Keratinocyte (primary cell): ENCODE measurements around the gene RPL23. TPM values are rescaled to one million over a fixed set of nuclear protein-coding genes. Genes with fewer than 3 reads are reported as not detected.

ENCODE experiments used
- DNase-seq: peaks from one replicate; pipeline ENCODE4 v3.0.0-alpha.2; 2011; ENCODE audit warnings: low read depth, missing footprints, low spot score
- FAIRE-seq: peaks from 2 replicates; lab custom pipeline; 2011; peaks lifted over from hg19 to GRCh38; lab: Jason Lieb, UNC
- H2AFZ ChIP-seq: 2 replicates; pipeline ENCODE4 v1.6.0; 2012; ENCODE audit warnings: low read length, control low read depth, inconsistent platforms; ENCODE audit not compliant: control insufficient read depth
- H3K27ac ChIP-seq: 2 replicates; pipeline ENCODE4 v1.5.1; 2011; ENCODE audit warnings: low read length; ENCODE audit not compliant: control insufficient read depth, insufficient read depth
- H3K27me3 ChIP-seq: 3 replicates; pipeline ENCODE4 v1.6.0; 2011; ENCODE audit warnings: low read length; ENCODE audit not compliant: control insufficient read depth, insufficient read depth; ENCODE audit errors: extremely low read depth
- H3K36me3 ChIP-seq, 2 experiments: 2 replicates in 1 of 2; 3 replicates in 1 of 2; pipeline ENCODE4 v1.5.1; 2011; ENCODE audit warnings: low read length in 2 of 2, mild to moderate bottlenecking in 1 of 2; ENCODE audit not compliant: control insufficient read depth in 2 of 2, insufficient read depth in 2 of 2; ENCODE audit errors: extremely low read depth in 1 of 2
- H3K4me1 ChIP-seq: 3 replicates; pipeline ENCODE4 v1.5.1; 2011; ENCODE audit warnings: low read length; ENCODE audit not compliant: control insufficient read depth, insufficient read depth; ENCODE audit errors: extremely low read depth
- H3K4me2 ChIP-seq: 3 replicates; pipeline ENCODE4 v1.6.0; 2011; ENCODE audit warnings: low read depth, low read length; ENCODE audit not compliant: control insufficient read depth, insufficient read depth; ENCODE audit errors: extremely low read depth
- H3K4me3 ChIP-seq, 3 experiments: fragments of 200-600 bp in 1 of 3; sonication (generic) in 1 of 3; 2 replicates in 2 of 3; 3 replicates in 1 of 3; pipeline ENCODE4 v1.5.1; 2011 to 2016; ENCODE audit warnings: low read length in 3 of 3, mild to moderate bottlenecking in 3 of 3, control low read depth in 2 of 3, inconsistent platforms in 1 of 3, low read depth in 1 of 3, mixed read lengths in 1 of 3, mixed run types in 1 of 3, moderate library complexity in 1 of 3; ENCODE audit not compliant: control insufficient read depth in 2 of 3, insufficient read depth in 2 of 3; ENCODE audit errors: extremely low read depth in 1 of 3
- H3K79me2 ChIP-seq: 2 replicates; pipeline ENCODE4 v1.6.0; 2012; ENCODE audit warnings: low read length; ENCODE audit not compliant: control insufficient read depth, insufficient read depth
- H3K9ac ChIP-seq: 3 replicates; pipeline ENCODE4 v1.6.0; 2011; ENCODE audit warnings: low read length; ENCODE audit not compliant: control insufficient read depth, insufficient read depth; ENCODE audit errors: extremely low read depth
- H3K9me1 ChIP-seq: 3 replicates; pipeline ENCODE4 v1.6.0; 2011; ENCODE audit warnings: low read length; ENCODE audit not compliant: control insufficient read depth, insufficient read depth; ENCODE audit errors: extremely low read depth
- H3K9me3 ChIP-seq: 2 replicates; pipeline ENCODE4 v1.5.1; 2012; ENCODE audit warnings: low read depth, low read length; ENCODE audit not compliant: control insufficient read depth
- H4K20me1 ChIP-seq: 3 replicates; pipeline ENCODE4 v1.6.0; 2011; ENCODE audit warnings: low read length; ENCODE audit not compliant: control insufficient read depth, insufficient read depth; ENCODE audit errors: extremely low read depth
- EZH2 ChIP-seq: IDR thresholded peaks from one replicate; pipeline ENCODE4 v1.6.1; 2012; ENCODE audit warnings: inconsistent platforms, mild to moderate bottlenecking, low read length, moderate library complexity
- dilution Hi-C: fragments of 300-500 bp; cut with MboI; formaldehyde crosslinking; loops from one replicate; pipeline ENCODE4 v1.7.0; 2020; ENCODE audit warnings: low sequenced_read_pairs; ENCODE audit not compliant: extremely low pct_ligation_motif_present
- polyA plus RNA-seq, 5 experiments: library from polyadenylated mRNA; depleted of rRNA in 3 of 5; stranded (reverse) in 3 of 5; stranded (forward) in 1 of 5; unstranded in 1 of 5; fragments of >200 nt; gene quantifications; 1 replicate in 1 of 5; 2 replicates in 3 of 5; 3 replicates in 1 of 5; pipeline versions ENCODE4 v1.2.1 to v1.2.3, GENCODE V29; 2011 to 2012; ENCODE audit warnings: missing spikeins in 2 of 5, low read depth in 1 of 5, low replicate concordance in 1 of 5
- TF ChIP-seq, protein P1 (sequence below), 3 experiments: IDR thresholded peaks in 1 of 3; conservative IDR thresholded peaks in 1 of 3; optimal IDR thresholded peaks in 1 of 3; 2 replicates in 2 of 3; 3 replicates in 1 of 3; pipeline versions ENCODE3 to v1.5.1; 2011; ENCODE audit warnings: low read length in 3 of 3, mild to moderate bottlenecking in 3 of 3, moderate library complexity in 2 of 3, control low read depth in 1 of 3, inconsistent platforms in 1 of 3; ENCODE audit not compliant: insufficient read depth in 2 of 3; ENCODE audit errors: extremely low read depth in 1 of 3

RPL23 gene
- polyA plus RNA-seq, 1 donor (not counting 4 experiments of a cell fraction or from before 2014, with no cell fraction given): 2,966 TPM

DNA sequence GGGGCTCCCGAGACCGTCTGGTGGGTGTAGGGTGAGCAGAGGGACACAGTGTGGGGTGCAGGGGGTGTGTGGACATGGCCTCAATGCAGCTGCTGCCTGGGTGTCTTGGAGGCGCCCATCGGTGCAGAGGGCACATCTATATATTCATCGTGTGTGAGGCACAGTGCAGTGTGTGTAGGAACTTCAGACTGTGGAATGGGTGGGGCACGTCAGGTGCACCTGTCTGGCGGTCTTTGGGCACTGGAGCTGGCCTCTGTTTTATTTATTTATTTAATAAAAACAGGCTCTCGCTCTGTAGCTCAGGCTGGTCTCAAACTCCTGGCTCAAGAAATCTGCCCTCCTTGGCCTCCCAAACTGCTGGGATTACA, 33.1 kb upstream of the RPL23 start:
- dilution Hi-C loops: no loop called here
- no peak for FAIRE-seq

DNA sequence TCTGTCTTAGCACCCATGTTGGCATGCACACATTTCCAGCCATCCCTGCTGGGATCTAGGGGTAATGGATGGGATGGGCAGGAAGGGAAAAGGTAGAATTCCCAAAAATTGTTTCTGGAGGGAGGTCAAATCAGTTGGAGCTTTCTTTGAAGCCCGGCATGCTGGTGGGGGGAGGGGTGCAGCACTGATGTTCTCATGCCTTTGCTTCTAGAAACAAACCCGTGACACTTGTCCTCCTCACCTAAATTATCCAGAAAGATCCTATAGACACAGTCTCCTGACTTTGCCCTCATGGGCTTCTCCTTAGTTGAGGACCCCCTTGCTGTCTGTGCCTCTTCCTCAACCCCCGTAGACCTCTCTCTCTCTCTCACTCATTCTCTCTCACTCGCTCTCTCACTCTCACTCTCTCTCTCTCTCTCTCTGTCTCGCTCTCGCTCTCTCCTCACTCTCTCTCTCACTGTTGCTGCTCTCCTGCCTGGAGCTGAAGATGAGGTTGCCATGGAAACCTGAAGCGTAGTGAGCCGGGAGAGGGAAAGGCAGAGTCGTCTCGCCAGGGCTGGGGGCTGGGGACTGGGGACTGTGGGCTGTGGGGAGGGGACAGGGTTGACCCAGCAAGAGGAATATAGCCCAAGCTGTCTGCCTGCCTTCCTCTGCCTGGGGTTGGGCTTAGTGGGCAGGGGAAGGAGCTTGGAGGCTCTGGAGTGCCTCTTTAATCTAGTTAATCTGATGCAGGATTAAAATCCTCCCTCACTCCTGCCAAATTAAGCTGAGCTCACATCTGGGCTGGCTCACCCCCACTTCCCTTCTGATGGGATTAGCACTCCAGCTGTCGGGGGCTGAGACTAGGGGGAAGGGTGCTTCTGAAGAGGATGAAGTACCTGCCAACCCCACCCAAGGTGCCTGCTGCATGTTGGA, 32.5 kb upstream of the RPL23 start:
- H2AFZ ChIP-seq: no peak overlapping the region
- FAIRE-seq (no peak), DNase-seq (no peak)
- TF ChIP-seq EZH2: no peak
- TF ChIP-seq, protein P1, sequence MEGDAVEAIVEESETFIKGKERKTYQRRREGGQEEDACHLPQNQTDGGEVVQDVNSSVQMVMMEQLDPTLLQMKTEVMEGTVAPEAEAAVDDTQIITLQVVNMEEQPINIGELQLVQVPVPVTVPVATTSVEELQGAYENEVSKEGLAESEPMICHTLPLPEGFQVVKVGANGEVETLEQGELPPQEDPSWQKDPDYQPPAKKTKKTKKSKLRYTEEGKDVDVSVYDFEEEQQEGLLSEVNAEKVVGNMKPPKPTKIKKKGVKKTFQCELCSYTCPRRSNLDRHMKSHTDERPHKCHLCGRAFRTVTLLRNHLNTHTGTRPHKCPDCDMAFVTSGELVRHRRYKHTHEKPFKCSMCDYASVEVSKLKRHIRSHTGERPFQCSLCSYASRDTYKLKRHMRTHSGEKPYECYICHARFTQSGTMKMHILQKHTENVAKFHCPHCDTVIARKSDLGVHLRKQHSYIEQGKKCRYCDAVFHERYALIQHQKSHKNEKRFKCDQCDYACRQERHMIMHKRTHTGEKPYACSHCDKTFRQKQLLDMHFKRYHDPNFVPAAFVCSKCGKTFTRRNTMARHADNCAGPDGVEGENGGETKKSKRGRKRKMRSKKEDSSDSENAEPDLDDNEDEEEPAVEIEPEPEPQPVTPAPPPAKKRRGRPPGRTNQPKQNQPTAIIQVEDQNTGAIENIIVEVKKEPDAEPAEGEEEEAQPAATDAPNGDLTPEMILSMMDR (optimal IDR thresholded peaks at IDR 0.05 in 1 of 3, IDR thresholded peaks at IDR 0.05 in 1 of 3, conservative IDR thresholded peaks at IDR 0.05 in 1 of 3; ENCODE audit: extremely low read depth in 1 of 3, insufficient read depth in 2 of 3, low read length in 3 of 3): no peak
- H3K36me3 ChIP-seq: peaks cover 33 to 60% of the 10 kb centered on the region in 2 experiments
- H3K27me3 ChIP-seq: no peaks in the 10 kb centered on the region
- H3K27ac ChIP-seq: no peak overlapping the region
- H4K20me1 ChIP-seq: peaks cover 6% of the 10 kb centered on the region
- no peak overlapping the region for H3K4me3 ChIP-seq
- no peaks in the 10 kb centered on the region for H3K9me3 ChIP-seq
- peaks cover 86% of the 10 kb centered on the region for H3K79me2 ChIP-seq
- peaks cover 3% of the 10 kb centered on the region for H3K9me1 ChIP-seq
- H3K4me1 ChIP-seq: peaks cover 31% of the 10 kb centered on the region
- dilution Hi-C loops: no loop called here
- no peak overlapping the region for H3K4me2 ChIP-seq
- H3K9ac ChIP-seq: no peak overlapping the region

More for the DNA sequence above, 33.1 kb upstream of the RPL23 start:
- Histone ChIP-seq H3K27ac (no peak overlapping the region), H3K79me2 (peaks cover 79% of the 10 kb centered on the region), H3K4me3 (no peak overlapping the region), H3K9me1 (peaks cover 3% of the 10 kb centered on the region), H3K9ac (no peak overlapping the region), H4K20me1 (peaks cover 6% of the 10 kb centered on the region), H3K4me1 (peaks cover 24% of the 10 kb centered on the region), H2AFZ (no peak overlapping the region), H3K36me3 (peaks cover 38 to 59% of the 10 kb centered on the region in 2 experiments), H3K4me2 (no peak overlapping the region), H3K27me3 (no peaks in the 10 kb centered on the region), H3K9me3 (no peaks in the 10 kb centered on the region)
- no peak for TF ChIP-seq EZH2
- TF ChIP-seq, protein P1 (optimal IDR thresholded peaks at IDR 0.05 in 1 of 3, IDR thresholded peaks at IDR 0.05 in 1 of 3, conservative IDR thresholded peaks at IDR 0.05 in 1 of 3; ENCODE audit: extremely low read depth in 1 of 3, insufficient read depth in 2 of 3, low read length in 3 of 3): no peak
- DNase-seq: no peak
